SJCRH30 (cell line): ENCODE data around the gene MRPL55. TPM values are rescaled to one million over a fixed set of nuclear protein-coding genes. Genes with fewer than 3 reads are reported as not detected.

Source experiments
- DNase-seq, 2 experiments: peaks; one replicate each; pipeline ENCODE4 v3.0.0-alpha.2; 2015 to 2020
- H3K27ac ChIP-seq: fragments of 250-450 bp; sonication (Bioruptor Pico); 2 replicates; pipeline ENCODE4 v1.5.1; 2020; ENCODE audit warnings: mild to moderate bottlenecking, moderate library complexity
- H3K27me3 ChIP-seq: fragments of 250-450 bp; sonication (Bioruptor Pico); 2 replicates; pipeline ENCODE4 v1.5.1; 2020; ENCODE audit warnings: mild to moderate bottlenecking, moderate library complexity
- H3K36me3 ChIP-seq: fragments of 250-450 bp; sonication (Bioruptor Pico); 2 replicates; pipeline ENCODE4 v1.5.1; 2020; ENCODE audit warnings: mild to moderate bottlenecking, moderate library complexity
- H3K4me1 ChIP-seq: fragments of 250-450 bp; sonication (Bioruptor Pico); 2 replicates; pipeline ENCODE4 v1.5.1; 2020; ENCODE audit warnings: mild to moderate bottlenecking, moderate library complexity
- H3K4me3 ChIP-seq: fragments of 250-450 bp; sonication (Bioruptor Pico); 2 replicates; pipeline ENCODE4 v1.5.1; 2020; ENCODE audit warnings: mild to moderate bottlenecking, moderate library complexity
- H3K9me3 ChIP-seq: fragments of 250-450 bp; sonication (Bioruptor Pico); replicated peaks from 2 replicates; pipeline ENCODE4 v1.5.1; 2020; ENCODE audit warnings: mild to moderate bottlenecking, moderate library complexity
- total RNA-seq: library from RNA; depleted of rRNA; stranded (reverse); fragments of >200 nt; shearing (Covaris generic); gene quantifications from 2 replicates; pipeline ENCODE4 v1.2.3, GENCODE V29; 2014

MRPL55 gene
- total RNA-seq, 1 experiment from 2014 or later = 48.5 TPM

DNA sequence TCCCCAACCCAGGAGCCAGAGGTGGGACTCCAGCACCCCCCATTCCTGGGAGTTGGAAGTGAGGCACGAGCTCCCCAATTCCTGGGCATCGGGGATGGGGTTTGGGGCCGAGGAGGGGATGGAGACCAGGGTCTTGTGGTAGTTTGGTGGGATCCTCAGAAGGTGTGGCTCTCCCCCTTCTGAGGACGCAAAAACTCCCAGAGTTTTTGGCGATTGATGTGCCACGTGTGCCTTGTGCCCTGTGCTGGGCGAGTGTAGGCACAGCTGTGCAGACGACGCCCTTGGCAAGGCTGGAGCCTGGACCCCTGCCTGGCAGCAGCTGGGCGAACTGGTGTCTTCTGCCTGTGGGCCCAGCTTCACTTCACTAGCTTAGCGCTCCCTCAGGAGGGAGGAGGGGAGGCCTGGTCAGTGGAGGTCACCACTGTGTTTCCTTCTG is 33.6 kb upstream of the MRPL55 start:
- Histone ChIP-seq H3K4me1 (peaks cover 16% of the 10 kb centered on the region), H3K9me3 (no peaks in the 10 kb centered on the region), H3K27ac (no peak overlapping the region), H3K36me3 (no peaks in the 10 kb centered on the region), H3K27me3 (no peaks in the 10 kb centered on the region), H3K4me3 (no peak overlapping the region)
- no peak for DNase-seq

DNA sequence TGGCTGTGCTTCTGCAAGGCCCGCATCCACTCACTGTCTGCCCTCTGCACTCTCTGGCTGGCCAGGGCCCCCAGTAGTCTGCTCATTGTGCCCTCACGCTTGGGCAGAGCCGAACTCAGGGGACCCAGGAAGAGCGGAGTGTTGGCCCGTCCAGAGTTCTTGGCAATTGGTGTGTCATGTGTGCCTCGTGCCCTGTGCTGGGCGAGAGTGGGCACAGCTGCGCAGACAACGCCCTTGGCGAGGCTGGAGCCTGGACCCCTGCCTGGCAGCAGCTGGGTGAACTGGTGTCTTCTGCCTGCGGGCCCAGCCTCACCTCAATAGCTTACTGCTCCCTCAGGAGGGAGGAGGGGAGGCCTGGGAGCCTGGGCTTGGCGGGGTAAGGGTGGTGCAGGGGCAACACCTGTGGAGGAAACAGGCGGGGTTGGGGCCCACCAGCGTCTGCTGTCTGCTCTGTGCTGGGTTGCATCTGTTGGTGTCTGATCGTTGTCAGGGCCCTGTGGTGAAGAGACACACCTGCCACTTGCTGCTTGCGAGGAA is 33.1 kb upstream of the MRPL55 start:
- Histone ChIP-seq H3K9me3 (no peaks in the 10 kb centered on the region), H3K27ac (no peak overlapping the region), H3K27me3 (no peaks in the 10 kb centered on the region), H3K4me1 (peaks cover 16% of the 10 kb centered on the region), H3K4me3 (no peak overlapping the region; the same call in 1 of the 2 replicates), H3K36me3 (no peaks in the 10 kb centered on the region)
- DNase-seq = no peak

DNA sequence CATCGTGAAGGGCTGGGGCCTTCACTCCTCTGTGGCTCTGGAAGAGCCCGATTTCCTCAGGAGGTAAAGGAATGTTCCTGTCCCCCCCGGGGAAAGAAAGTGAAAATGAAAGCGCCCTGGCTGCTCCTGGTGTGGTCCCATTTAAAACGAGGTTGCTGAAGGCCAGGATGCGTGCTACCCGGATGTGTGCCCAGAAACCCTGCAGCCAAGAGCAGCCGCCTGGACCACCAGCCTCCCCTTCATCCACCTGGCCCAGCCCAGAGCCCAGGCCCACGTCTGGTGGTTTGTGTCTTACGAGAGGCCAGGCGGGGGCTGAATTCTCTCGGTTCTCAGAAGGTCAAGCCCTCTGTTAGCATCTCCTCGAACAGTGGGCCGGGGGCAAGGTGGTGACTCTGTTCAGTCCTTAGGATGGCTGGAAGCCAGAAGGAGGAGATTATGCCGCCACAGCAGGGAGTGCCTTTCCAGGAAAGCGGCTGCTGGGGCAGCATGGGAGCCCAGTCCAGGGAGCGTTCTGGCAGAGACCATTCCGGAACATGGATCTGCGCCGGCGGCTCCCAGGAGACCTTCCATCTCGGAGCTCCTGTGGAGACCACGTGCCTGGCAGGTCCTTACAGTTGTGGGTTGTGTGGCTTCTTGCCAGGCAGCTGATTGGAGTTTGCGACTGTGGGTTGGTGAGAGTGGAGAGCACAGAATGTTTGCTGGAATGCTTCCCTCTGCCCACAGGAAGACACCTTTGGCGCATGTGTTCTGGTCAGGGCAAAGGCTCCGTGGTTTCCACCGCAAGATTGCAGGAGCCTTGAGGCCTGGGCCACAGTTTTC is 32.3 kb upstream of the MRPL55 start:
- peaks cover 16% of the 10 kb centered on the region for H3K4me1 ChIP-seq
- peak overlapping the region; percentile 65; the same call in 1 of the 2 replicates for H3K27ac ChIP-seq
- no peaks in the 10 kb centered on the region for H3K36me3 ChIP-seq
- H3K27me3 ChIP-seq = no peaks in the 10 kb centered on the region
- no peaks in the 10 kb centered on the region for H3K9me3 ChIP-seq
- peak; percentile 51 to 52 for DNase-seq
- H3K4me3 ChIP-seq = peak overlapping the region; percentile 89

DNA sequence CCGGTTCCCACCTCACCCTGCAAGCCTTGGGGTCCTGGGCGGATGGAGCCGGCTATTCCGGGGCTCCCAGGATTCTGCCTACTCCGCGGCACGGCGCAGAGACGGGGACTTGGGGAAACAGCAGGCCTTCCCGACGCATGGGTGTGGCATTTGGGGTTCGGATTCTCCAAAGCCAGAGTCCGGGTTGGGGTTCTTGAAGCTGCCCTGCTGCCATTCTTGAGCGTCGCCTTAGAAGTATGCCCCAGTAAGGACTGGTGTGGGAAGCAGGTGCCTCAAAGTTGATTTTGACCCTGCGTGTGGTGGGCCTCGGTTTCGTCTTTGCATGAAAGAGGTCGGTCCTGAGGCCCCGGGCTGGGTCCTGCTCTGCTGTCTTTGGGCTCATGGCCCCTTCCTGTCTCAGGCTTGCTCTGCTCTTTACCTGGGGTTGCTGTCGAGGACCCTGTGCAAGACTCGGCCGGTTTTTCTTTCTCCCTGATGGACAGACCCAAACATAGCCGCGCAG is 31.7 kb upstream of the MRPL55 start:
- Histone ChIP-seq H3K36me3 (no peaks in the 10 kb centered on the region), H3K4me3 (peak overlapping the region; percentile 89), H3K27me3 (no peaks in the 10 kb centered on the region), H3K9me3 (no peaks in the 10 kb centered on the region), H3K4me1 (peaks cover 16% of the 10 kb centered on the region), H3K27ac (peak overlapping the region; percentile 65; the same call in 1 of the 2 replicates)
- no peak for DNase-seq

DNA sequence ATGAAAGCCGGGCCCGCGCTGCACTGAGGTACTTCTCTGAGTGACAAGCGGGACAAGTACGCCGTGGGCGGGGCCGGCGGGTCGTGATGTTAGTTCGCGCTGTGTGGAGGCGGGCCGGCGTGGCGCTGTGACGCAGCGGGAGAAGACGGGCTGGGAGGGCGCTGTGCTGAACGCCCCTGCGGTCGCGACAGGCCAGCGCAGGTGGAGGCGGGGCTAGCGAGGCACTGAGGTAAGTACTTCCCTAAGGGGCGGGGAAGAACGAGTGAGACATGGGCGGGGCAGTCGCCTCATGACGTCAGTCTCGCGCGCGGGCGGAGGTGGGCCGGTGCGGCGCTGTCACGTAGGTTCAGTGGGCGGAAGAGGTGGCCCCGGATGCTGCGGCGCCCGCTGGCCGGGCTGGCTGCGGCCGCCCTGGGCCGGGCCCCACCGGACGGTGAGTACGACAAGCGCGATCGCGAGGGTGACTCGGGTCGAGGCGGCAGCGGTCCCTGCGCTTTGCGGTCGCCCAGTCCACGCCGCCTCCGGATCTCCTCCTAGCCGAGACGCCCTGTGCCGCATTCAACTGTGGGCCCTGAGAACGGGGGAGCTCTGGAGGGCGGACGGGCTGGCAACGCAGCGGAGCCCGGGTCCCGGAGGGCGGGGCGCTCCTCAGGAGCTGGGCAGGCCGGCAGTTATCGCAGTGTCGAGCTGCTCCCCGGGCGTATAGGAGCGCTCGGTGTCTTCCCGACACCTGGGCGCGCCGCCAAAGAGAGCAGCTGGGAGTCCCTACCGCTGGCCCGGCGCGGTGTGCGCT is 31.0 kb upstream of the MRPL55 start, which contains the start of gene GUK1:
Gene GUK1, plus strand, starts transcription at position 349 of the 793 bp plus-strand sequence. Its CDS starts 24 bp downstream, at position 373.
- H3K4me1 ChIP-seq = peaks cover 16% of the 10 kb centered on the region
- H3K9me3 ChIP-seq = no peaks in the 10 kb centered on the region
- H3K36me3 ChIP-seq = no peaks in the 10 kb centered on the region
- DNase-seq = peak; percentile 99 to 100
- peak within 1 kb of the TSS; percentile 65 for H3K27ac ChIP-seq
- peak within 1 kb of the TSS; percentile 89 for H3K4me3 ChIP-seq
- no peaks in the 10 kb centered on the region for H3K27me3 ChIP-seq

DNA sequence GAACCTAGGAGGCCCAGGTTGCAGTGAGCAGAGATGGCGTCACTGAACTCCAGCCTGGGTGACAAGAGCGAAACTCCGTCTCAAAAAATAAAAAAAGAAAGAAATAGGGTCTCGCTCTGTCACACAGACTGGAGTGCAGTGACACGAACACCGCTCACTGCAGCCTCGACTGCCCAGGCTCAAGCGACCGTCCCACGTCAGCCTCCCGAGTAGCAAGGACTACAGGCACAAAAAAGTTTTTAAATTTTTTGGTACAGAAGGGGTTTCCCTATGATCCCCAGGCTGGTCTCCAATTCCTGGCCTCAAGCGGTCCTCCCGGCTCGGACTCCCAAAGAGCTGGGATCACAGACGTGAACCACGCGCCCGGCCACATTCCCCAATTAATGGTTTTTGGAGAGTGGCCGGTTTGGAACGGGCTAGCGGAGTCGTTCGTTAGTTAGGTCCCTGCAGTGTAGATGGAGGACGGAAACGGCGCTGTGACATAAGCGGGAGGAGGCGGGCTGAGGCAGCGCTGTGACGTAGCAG is 30.4 kb upstream of the MRPL55 start:
- H3K27me3 ChIP-seq = no peaks in the 10 kb centered on the region
- DNase-seq = no peak
- H3K4me1 ChIP-seq = peaks cover 16% of the 10 kb centered on the region
- H3K36me3 ChIP-seq = no peaks in the 10 kb centered on the region
- no peaks in the 10 kb centered on the region for H3K9me3 ChIP-seq
- peak overlapping the region; percentile 6; the same call in 1 of the 2 replicates for H3K27ac ChIP-seq
- H3K4me3 ChIP-seq = peak overlapping the region; percentile 89

DNA sequence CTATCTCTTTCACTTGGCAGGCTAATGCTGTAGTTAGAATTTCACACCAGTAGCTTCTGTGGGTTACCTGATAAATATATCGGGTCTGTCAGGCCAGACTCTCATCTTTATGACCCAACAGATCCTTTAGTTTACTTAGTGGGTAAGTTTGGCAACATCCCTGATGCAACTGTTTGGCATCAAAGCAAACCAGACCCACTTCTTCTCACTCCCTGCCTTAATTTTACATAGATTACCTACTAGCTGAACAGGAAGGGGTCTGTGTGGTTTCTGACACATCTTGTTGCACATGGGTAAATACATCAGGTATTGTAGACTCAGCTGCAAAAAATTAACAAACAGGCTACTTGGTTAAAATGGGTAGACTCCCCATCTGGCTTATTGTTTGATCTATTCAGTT is 27.8 kb upstream of the MRPL55 start:
- no peak for DNase-seq
- Histone ChIP-seq H3K9me3 (no peaks in the 10 kb centered on the region), H3K4me1 (peaks cover 10% of the 10 kb centered on the region), H3K27me3 (no peaks in the 10 kb centered on the region), H3K27ac (no peak overlapping the region), H3K36me3 (no peaks in the 10 kb centered on the region), H3K4me3 (no peak overlapping the region)

DNA sequence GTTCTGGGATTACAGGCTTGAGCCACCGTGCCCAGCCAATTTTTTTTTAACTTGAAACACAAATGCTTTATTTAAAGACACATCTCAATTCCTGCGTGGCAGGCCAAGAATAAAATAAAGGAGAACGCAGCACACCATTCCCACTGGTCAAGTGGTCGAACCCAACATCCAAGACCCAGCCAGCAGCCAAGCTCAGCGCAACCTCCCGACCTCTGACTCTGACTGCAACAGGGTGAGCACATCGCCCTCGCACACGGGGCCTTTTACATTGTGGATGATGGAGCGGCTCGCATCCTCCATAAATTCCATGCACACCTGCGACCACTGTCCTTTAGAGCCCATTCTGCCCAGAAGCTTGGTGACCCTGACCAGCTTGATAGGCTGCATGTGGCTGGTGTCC is 25.5 kb upstream of the MRPL55 start:
- no peak for DNase-seq

DNA sequence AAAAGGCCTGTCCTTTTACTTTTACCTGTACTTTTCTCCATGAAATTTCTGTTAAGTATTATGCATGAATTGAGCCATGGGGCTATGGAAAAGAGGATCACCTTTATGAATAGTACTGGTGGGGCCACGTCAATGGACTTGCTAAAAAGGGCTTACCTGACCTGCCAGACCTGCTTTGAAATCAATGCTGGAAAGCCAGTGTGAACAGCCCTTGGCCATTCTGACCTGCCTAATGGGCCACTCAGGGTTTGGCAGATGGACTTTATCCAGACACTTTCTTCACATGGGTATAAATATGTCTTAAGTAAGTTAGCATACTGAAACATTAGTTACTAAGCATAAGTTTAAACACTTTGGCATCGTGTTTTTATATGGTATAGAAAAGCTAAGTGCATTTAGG is 22.7 kb upstream of the MRPL55 start:
- H3K27me3 ChIP-seq = no peaks in the 10 kb centered on the region
- no peak for DNase-seq

More for the DNA sequence above, 25.5 kb upstream of the MRPL55 start:
- Histone ChIP-seq H3K36me3 (no peaks in the 10 kb centered on the region), H3K4me1 (no peaks in the 10 kb centered on the region), H3K27ac (no peak overlapping the region), H3K27me3 (no peaks in the 10 kb centered on the region), H3K9me3 (no peaks in the 10 kb centered on the region), H3K4me3 (no peak overlapping the region)

DNA sequence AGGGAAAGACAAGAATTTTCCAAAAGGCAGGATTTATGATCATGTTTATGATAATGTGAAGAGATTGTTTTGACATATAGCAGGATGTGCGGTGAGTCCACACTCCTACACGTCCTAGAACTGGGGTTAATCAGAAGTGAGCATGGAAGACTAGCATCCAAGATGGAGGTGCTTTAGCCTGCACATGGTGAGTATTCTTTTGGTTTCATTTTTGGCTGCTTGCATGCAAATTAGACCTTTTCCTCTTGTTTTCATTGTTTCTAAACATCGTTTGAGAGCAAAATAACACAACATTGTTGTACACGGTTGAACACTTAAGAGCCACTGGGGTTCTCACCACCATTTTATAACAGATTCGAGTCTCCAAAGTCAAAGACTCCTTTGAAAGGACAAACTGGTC is 16.1 kb upstream of the MRPL55 start:
- no peak overlapping the region for H3K27ac ChIP-seq
- H3K4me1 ChIP-seq = no peaks in the 10 kb centered on the region
- no peaks in the 10 kb centered on the region for H3K9me3 ChIP-seq
- H3K36me3 ChIP-seq = no peaks in the 10 kb centered on the region
- H3K27me3 ChIP-seq = peaks cover 12% of the 10 kb centered on the region; the same call in 1 of the 2 replicates
- no peak overlapping the region for H3K4me3 ChIP-seq
- no peak for DNase-seq

More for the DNA sequence above, 22.7 kb upstream of the MRPL55 start:
- H3K27ac ChIP-seq = no peak overlapping the region
- H3K4me1 ChIP-seq = no peaks in the 10 kb centered on the region
- no peak overlapping the region for H3K4me3 ChIP-seq
- H3K9me3 ChIP-seq = no peaks in the 10 kb centered on the region
- no peaks in the 10 kb centered on the region for H3K36me3 ChIP-seq

DNA sequence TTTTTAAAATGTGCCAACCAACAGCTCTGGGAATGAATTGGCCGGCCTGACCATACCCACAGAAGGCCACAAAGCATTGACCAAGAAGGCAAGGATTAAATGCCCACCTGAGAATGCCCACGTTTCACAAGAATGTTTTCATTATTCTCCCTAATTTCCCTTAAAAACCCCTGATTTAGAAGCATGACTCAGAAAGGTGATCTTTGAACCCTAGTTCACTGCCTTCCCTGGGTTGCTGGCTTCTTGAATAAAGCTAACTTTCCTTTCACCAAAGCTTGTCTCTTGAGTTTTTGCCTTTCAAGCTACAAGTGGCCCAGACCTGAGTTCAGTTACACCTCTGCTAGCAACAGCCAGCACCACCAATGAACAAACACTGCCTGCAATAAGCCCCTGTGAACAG is 14.4 kb upstream of the MRPL55 start:
- no peaks in the 10 kb centered on the region for H3K36me3 ChIP-seq
- DNase-seq = no peak
- H3K4me3 ChIP-seq = no peak overlapping the region
- H3K4me1 ChIP-seq = no peaks in the 10 kb centered on the region
- H3K27me3 ChIP-seq = peaks cover 12% of the 10 kb centered on the region; the same call in 1 of the 2 replicates
- H3K27ac ChIP-seq = no peak overlapping the region
- H3K9me3 ChIP-seq = no peaks in the 10 kb centered on the region; the same call in 1 of the 2 replicates

DNA sequence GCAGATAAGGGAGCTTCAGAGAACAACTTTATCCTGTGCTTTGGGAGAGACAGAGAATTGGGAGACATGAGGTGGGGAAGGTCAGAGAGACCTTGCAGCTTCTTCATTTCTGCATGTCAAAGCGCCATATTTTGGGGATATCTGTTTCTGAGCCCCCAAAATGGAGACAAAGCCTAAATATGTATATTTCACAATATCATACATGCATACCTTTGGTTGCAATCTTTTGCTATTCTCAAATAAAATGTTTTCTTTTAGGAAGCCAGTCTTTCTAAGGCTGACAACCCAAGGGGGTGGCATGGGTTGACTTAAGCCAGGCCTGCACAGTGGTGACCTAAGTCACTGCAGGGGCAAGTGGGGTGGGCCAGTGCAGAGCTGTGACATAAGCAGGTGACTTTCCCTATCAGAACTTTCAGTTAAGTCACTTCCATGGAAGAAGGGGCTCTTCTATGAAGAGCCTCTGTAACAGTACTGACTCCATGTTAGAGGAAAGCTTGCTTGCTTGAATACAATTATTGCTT is 13.9 kb upstream of the MRPL55 start:
- peaks cover 12% of the 10 kb centered on the region; the same call in 1 of the 2 replicates for H3K27me3 ChIP-seq
- no peaks in the 10 kb centered on the region for H3K36me3 ChIP-seq
- H3K4me3 ChIP-seq = no peak overlapping the region
- H3K9me3 ChIP-seq = no peaks in the 10 kb centered on the region; the same call in 1 of the 2 replicates
- H3K4me1 ChIP-seq = no peaks in the 10 kb centered on the region
- H3K27ac ChIP-seq = no peak overlapping the region
- DNase-seq = no peak

DNA sequence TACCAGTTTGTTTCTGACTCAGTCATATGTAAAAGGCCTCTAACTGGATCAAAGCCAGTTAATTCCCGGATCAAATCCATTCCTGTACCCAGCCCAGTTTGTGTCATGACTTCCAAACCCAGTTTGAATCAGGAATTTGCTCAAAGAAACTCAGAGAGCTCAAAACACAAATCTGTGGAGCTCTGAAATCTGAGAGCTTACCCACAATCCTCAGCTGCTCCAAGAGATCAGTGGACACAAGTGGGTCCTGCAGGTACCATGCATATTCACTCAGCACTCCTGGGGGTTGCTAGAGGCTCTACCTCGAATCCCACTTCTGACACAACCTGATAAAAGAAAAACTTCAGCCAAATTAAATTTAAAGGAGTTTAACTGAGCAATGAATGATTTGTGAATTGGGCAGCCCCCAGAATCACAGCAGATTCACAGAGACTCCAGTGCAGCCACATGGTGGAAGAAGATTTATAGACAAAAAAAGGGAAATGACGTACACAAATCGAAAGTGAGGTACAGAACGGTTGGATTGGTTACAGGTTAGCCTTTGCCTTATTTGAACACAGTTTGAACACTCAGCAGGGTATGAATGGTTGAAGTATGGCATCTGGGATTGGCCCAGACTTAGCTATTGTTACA is 11.9 kb upstream of the MRPL55 start:
- Histone ChIP-seq H3K4me1 (no peaks in the 10 kb centered on the region), H3K9me3 (peaks cover 4% of the 10 kb centered on the region; the same call in 1 of the 2 replicates), H3K4me3 (no peak overlapping the region), H3K27me3 (peaks cover 9% of the 10 kb centered on the region; the same call in 1 of the 2 replicates), H3K27ac (no peak overlapping the region), H3K36me3 (no peaks in the 10 kb centered on the region)
- no peak for DNase-seq

DNA sequence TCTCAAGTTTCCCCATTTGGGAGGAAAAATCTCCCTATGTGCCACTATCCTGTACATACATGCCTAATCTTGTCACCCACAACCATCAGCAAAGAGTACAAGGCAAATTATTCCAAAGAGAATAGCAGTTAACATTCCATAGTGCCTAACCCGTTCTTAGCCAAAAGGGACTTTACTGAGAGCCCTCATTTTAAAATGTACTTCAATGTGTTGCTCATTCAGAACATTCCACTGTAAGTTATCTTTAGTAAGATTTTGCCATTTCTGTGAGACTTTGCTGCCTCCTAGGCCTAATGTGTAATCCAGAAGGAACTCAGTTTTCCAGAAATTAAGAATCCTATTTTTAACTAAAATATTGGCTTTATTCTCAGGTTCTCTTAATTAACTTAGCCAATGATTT is 11.3 kb upstream of the MRPL55 start:
- DNase-seq = no peak
- Histone ChIP-seq H3K27ac (no peak overlapping the region), H3K4me3 (no peak overlapping the region), H3K27me3 (peaks cover 9% of the 10 kb centered on the region; the same call in 1 of the 2 replicates), H3K9me3 (peaks cover 4% of the 10 kb centered on the region; the same call in 1 of the 2 replicates), H3K36me3 (no peaks in the 10 kb centered on the region), H3K4me1 (no peaks in the 10 kb centered on the region)
